ENCODE results near the gene DICER1.

- TF ChIP-seq, protein P1, sequence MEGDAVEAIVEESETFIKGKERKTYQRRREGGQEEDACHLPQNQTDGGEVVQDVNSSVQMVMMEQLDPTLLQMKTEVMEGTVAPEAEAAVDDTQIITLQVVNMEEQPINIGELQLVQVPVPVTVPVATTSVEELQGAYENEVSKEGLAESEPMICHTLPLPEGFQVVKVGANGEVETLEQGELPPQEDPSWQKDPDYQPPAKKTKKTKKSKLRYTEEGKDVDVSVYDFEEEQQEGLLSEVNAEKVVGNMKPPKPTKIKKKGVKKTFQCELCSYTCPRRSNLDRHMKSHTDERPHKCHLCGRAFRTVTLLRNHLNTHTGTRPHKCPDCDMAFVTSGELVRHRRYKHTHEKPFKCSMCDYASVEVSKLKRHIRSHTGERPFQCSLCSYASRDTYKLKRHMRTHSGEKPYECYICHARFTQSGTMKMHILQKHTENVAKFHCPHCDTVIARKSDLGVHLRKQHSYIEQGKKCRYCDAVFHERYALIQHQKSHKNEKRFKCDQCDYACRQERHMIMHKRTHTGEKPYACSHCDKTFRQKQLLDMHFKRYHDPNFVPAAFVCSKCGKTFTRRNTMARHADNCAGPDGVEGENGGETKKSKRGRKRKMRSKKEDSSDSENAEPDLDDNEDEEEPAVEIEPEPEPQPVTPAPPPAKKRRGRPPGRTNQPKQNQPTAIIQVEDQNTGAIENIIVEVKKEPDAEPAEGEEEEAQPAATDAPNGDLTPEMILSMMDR (IDR thresholded peaks at IDR 0.05; ENCODE audit: insufficient read depth, low read depth, low read length), result no peak
- no peak for TF ChIP-seq EZH2 (IDR thresholded peaks at IDR 0.05; ENCODE audit: insufficient read depth, low read length)
Measured at GRCh38 chr14:95106971-95107370, 50.4 kb downstream of the DICER1 start.

All from astrocyte (in vitro differentiated cells and primary cell).